GM18870 (cell line): ENCODE results near the gene TUBG1.
A peak's percentile ranks its signal among the peaks of the same experiment; 100 is the strongest.
"Not testable (repeated sequence)": the region's sequence is repeated elsewhere in the genome, so short reads cannot be mapped to it uniquely, and the experiment has no call there.

Experiments
- ATAC-seq: cut with Tn5 transposase; IDR thresholded peaks from one replicate; pipeline ENCODE4 v1.9.1; 2021; ENCODE audit warnings: moderate library complexity; ENCODE audit not compliant: unreplicated experiment

The TUBG1 gene

GRCh38 chr17:42578282-42578869 lies 31.1 kb upstream of the TUBG1 start:
- peak; percentile 51 for ATAC-seq

GRCh38 chr17:42579794-42580551 lies 29.5 kb upstream of the TUBG1 start:
- no peak for ATAC-seq

GRCh38 chr17:42581744-42582270 lies 27.7 kb upstream of the TUBG1 start:
- no peak for ATAC-seq

GRCh38 chr17:42584880-42585279 lies 24.6 kb upstream of the TUBG1 start:
- ATAC-seq = no peak

GRCh38 chr17:42585353-42585752 lies 24.1 kb upstream of the TUBG1 start:
- ATAC-seq = no peak

- no peak for ATAC-seq
Measured at GRCh38 chr17:42586514-42587230, 22.8 kb upstream of the TUBG1 start.

GRCh38 chr17:42590886-42591285 lies 18.6 kb upstream of the TUBG1 start:
- ATAC-seq = no peak

GRCh38 chr17:42591411-42591810 lies 18.1 kb upstream of the TUBG1 start:
- no peak for ATAC-seq

- ATAC-seq = no peak
Measured at GRCh38 chr17:42596386-42596785, 13.1 kb upstream of the TUBG1 start.

- no peak for ATAC-seq
Measured at GRCh38 chr17:42598905-42599304, 10.6 kb upstream of the TUBG1 start.

GRCh38 chr17:42603318-42603717 lies 6.2 kb upstream of the TUBG1 start:
- ATAC-seq = no peak

GRCh38 chr17:42607769-42608168 lies 1.7 kb upstream of the TUBG1 start:
- no peak for ATAC-seq

GRCh38 chr17:42608305-42609181 lies 940 bp upstream of the TUBG1 start:
- ATAC-seq = peak; percentile 28

- not testable (repeated sequence) for ATAC-seq
Measured at GRCh38 chr17:42609814-42610801, 625 bp downstream of the TUBG1 start.

GRCh38 chr17:42612013-42612412 lies 2.5 kb downstream of the TUBG1 start:
- ATAC-seq = no peak

- ATAC-seq = no peak
Measured at GRCh38 chr17:42613699-42614295, 4.3 kb downstream of the TUBG1 start.

GRCh38 chr17:42617956-42618431 lies 8.5 kb downstream of the TUBG1 start:
- ATAC-seq = peak; percentile 10

- peak; percentile 78 for ATAC-seq
Measured at GRCh38 chr17:42618442-42619150, 9.1 kb downstream of the TUBG1 start.
